Measurements from ENCODE around the gene KLHDC8B.
"Not testable (repeated sequence)": the region's sequence is repeated elsewhere in the genome, so short reads cannot be mapped to it uniquely, and the experiment has no call there.

DNA sequence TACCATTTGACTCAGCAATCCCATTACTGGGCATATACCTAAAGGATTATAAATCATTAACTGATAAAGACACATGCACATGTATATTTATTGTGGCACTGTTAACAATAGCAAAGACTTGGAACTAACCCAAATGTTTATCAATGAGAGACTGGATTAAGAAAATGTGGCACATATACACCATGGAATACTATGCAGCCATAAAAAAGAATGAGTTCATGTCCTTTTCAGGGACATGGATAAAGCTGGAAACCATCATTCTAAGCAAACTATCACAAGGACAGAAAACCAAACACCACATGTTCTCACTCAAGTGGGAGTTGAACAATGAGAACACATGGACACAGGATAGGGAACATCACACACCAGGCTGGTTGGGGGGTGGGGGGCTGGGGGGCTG is 45.7 kb downstream of the KLHDC8B start:
- not testable (repeated sequence) for TF ChIP-seq POLR2AphosphoS5 (IDR thresholded peaks at IDR 0.05; ENCODE audit: borderline replicate concordance, low read depth, low read length); EZH2 (IDR thresholded peaks at IDR 0.05); FOXP2 (optimal IDR thresholded peaks at IDR 0.05; ENCODE audit: control extremely low read depth, extremely low read length, insufficient read depth)

Data from SK-N-MC (cell line).